ENCODE data around the gene TEDC2.
A peak's percentile ranks its signal among the peaks of the same experiment; 100 is the strongest.
"Not testable (repeated sequence)": the region's sequence is repeated elsewhere in the genome, so short reads cannot be mapped to it uniquely, and the experiment has no call there.

TEDC2 gene, protein sequence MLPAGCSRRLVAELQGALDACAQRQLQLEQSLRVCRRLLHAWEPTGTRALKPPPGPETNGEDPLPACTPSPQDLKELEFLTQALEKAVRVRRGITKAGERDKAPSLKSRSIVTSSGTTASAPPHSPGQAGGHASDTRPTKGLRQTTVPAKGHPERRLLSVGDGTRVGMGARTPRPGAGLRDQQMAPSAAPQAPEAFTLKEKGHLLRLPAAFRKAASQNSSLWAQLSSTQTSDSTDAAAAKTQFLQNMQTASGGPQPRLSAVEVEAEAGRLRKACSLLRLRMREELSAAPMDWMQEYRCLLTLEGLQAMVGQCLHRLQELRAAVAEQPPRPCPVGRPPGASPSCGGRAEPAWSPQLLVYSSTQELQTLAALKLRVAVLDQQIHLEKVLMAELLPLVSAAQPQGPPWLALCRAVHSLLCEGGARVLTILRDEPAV

GRCh38 chr16:2459647-2460390, at the start of gene TEDC2:
Gene TEDC2, plus strand, starts transcription at chr16:2460109. Its CDS starts 36 bp downstream, at chr16:2460145.
- DNase-seq (ENCODE audit: low read depth): peak; percentile 95

GRCh38 chr16:2415085-2415484, 44.8 kb upstream of the TEDC2 start:
- DNase-seq (ENCODE audit: low read depth): no peak

GRCh38 chr16:2420035-2420434, 39.9 kb upstream of the TEDC2 start:
- DNase-seq (ENCODE audit: low read depth): no peak

DNA sequence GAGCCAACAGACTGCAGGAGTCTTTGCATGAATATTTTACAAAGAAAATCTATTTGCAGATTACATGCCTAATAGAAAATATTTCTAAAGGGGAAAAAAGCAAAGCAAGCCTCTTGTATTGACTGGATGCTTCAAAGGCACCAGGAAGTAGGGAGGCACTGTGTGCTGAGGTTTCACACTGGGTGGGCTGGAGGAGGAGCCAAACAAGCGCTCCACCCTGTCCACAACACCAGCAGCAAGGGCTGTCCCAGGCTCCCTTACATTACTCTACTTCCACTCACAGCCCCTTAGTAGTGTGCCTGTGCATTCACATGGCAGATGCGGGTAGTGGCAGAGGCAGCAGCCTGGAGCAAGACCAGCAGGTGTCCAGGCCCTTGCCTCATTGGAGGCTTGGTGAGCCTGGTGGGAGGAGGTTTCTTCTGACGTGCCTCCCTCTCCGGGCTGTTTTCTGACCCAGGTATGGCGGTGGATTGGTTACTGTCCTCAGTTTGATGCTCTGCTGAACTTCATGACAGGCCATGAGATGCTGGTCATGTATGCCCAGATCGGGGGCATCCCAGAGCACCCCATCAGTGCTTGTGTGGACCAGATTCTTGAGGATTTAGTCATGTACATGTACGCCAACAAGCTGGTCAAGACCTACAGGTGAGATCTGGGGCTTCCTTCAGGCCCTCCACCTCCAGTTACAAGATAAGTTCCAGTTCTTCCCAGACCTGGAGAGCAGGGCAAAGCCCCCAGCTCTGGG, 37.6 kb upstream of the TEDC2 start:
- DNase-seq (ENCODE audit: low read depth): no peak

DNA sequence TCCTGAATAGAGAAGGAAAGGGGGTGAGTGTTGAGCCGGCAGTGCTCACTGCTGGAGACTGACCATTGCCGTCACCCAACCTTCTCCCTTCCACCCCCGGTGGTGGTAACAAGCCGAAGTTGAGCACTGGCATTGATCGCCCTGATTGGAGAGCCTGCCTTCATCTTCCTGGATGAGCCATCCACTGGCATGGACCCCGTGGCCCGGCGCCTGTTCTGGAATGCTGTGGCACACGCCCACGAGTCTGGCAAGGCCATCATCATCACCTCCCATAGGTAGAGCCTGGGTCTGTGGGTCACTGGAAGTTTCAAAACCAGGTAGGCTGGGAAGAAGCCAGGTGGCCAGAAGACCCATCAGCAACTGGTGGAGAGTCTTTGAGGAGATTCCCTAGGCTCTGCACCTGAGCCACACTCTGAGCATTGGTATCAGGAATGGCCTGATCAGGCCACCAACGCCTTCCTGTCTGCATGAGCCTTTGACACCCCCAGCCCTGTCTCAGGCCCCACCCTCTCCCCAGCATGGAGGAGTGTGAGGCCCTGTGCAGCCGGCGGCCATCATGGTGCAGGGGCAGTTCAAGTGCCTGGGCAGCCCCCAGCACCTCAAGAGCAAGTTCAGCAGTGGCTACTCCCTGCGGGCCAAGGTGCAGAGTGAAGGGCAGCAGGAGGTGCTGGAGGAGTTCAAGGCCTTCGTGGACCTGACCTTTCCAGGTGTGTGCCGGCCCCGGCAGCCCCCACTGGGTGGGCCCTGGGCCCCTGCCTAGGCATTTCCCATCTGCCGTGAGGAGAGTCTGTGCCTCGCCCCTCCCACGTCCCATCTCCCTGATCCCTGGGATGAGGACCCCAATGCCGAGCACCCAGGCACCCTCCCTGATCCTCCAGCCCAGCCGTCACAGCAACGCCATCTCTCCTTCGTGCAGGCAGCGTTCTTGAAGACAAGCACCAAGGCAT, 35.6 kb upstream of the TEDC2 start:
- no peak for DNase-seq (ENCODE audit: low read depth)

- no peak for DNase-seq (ENCODE audit: low read depth)
Observed at GRCh38 chr16:2425008-2425518, 34.8 kb upstream of the TEDC2 start.

DNA sequence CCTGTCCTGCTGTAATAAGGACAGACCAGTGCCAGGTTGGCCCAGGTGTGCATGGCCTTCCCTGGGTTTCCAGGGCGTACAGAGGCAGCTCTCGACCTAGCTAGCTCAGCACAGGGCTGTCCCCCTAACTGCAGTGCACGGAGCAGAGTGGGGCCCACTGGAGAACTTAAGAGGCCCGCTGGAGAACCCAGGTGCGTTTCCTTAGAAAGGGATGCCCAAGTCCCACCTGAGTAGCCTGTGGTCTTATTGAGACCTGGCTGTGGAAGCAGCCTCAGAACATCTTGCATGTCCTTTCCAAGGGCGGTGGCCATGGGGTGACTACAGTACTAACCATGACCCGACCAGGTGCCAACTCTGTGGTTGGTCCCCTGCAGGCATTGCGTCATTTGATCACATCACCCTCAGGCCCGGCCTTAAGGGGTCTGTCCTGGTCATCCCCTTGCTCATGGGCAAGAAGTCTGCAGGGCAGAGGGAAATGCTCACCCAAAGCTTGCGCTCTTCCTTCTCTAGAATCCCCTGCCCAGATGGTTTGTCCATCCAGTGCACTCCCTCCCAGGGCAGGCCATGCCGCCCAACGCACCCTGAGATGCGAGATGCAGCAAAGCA, 34.0 kb upstream of the TEDC2 start:
- no peak for DNase-seq (ENCODE audit: low read depth)

DNA sequence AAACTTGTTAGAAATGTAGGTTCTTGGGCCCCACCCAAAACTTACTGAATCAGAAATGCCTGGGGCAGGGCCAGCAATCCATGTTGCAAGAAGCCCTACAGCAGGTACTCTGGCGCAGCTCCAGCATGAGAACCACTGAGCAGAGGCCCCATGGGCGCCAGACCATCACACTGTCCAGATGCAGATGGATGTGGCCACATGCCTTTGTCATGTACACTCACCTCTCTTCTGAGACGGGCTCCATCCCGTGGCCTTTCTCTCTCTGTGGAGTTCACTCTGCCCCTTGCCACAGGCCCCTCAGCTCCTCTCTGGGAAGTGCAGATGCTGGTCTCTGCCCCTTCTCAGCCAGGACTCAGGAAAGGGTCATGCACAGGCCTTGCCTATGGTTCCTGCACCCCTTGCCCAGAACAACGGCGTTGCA, 33.0 kb upstream of the TEDC2 start:
- no peak for DNase-seq (ENCODE audit: low read depth)

- DNase-seq (ENCODE audit: low read depth): no peak
Observed at GRCh38 chr16:2427526-2427925, 32.4 kb upstream of the TEDC2 start.

DNA sequence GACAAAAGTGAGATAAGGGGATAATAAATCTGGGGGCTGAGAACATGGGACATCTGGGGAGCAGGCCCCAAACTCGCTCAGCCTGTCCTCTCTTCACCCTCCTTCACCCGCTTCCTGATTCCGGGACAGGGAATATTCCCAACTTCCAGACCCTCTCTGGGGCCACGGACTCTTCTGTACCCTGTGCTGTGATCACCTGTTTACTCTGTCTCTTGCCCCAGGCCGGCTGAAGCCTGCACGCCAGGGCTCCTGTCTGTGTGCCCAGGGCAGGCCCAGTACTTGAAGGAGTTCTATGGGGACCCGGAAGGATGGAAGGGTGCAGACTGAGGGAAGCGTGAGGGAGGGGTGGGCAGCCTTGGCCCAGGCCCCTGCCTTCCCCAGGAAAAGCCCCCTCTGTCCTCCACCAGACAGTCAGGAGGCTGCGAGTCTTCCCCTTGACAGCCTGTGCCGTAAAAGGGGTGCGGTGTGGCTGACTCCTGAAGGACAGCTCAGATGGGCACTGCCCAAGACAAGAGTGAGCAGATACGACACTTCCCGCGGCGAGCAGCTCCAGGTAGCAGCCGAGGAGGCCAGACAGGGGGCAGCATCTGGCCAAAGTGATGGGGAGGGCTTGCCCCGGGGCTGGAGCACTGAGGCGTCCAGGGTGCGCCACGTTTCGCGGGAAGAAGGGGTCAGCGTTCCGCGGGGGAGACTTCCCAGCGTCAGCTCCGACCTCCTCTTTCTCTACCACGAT, 31.7 kb upstream of the TEDC2 start:
- DNase-seq (ENCODE audit: low read depth): no peak

DNA sequence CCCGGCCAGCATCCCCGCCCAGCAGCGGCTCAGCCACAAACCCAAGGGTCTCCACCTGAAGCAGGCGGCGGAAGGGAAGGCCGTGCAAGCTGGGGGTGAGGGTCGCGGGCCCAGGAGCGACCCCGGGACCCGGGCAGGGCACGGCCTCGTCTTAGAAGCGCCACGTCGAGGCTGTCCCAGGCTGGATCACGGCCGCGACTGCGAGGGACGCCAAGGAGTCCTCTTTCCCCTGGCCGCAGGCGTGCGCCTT, 31.2 kb upstream of the TEDC2 start:
- DNase-seq (ENCODE audit: low read depth): no peak

DNA sequence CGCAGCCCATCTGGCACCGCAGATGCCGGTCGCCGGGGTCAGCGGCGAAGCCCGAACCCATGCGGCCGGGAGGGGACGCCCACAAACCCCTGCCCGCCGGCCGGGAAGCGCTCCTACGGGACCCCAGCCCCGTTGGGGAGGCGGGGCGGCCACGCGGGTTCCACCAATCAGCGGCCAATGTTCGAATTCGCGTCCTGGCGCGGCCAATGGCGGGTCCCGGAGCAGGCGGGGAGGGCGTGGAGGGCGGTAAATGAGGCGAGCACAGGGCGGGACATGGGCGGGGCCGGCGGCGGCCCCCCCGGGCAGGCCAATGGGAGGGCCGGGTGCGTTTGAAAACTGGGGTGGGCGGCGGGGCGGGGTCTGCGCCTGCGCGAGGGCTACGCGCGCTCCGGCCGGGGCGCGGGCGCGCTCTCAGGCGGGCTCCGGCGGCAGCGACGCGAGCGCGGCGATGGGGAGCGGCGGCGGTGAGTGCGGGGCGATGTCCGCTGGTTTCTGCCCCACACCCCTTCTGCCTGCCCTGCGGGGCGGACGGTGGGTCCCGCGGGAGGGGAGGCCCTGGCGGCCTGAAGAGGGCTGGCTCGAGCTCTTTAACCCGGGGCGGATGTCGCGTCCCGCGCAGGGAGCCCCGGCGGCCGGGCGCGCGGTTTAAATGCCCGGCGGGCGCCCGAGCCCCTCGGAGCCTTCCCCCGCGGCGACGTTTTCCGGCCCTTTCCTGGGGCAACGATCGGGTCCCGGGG, 30.7 kb upstream of the TEDC2 start, which contains the start of gene CCNF:
Gene CCNF (plus strand): TSS at position 414 of the 737 bp plus-strand sequence. CDS start 35 bp downstream, at position 449.
- DNase-seq (ENCODE audit: low read depth): peak; percentile 97

DNA sequence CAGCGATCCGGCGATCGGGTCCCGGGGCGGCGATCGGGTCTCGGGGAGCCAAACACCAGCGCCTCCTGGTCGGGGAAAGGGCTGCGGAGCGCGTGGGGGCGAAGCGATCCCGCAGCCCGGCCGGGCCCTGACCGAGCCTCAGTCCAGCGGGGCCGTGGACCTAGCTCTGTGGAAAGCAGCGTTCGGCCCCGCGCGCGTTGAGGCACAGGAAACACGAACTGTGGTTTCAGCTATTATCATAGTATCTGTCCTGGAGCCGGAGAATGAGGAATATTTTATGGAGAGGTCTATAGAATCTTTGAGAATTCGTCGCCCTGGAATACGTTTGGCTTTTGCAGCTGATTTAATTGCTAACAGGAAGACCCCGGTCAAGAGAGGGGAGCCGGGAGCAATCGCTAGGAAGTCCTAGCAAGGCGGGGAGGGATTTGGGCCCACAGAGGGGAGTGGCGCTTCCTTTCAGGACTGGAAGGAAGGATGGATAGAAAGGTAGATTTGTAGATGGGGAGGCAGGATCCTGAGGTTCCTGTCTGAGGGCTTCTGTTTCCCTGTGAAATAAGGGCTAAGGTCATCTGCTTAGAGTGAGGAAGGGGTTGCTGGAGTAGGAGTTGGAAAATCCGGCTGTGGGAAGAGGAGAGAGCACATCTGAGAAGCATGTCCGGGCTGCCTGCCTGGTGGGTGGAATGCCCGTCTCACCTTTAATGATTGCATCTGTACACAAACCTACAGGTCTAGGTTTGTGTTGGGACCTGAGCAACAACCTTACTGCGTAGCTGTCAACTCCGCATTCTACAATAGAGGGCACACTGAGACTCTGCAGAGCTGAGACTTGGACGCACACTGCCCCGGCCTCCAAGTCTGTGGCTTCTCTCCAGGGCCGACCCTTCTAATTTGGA, 29.9 kb upstream of the TEDC2 start:
- DNase-seq (ENCODE audit: low read depth): no peak

DNA sequence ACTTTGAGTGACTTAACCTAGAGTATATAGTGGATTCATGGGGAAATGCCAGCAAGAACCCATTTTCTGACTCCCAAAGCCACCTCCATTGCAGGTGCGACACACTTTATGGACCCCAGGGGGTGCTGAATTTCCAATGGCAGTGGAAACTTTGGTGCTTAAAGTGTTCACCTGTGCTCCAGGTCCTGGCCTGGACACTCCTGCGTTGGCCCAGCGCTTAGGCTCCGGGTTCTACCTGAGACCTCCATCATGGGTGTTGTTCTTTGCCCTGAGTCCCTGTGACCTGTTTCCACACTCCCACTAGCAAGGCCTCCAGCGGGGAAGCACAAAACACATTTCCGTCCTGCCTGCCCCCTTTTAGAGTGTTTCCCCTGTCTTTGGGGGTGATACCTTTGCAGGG, 27.6 kb upstream of the TEDC2 start:
- DNase-seq (ENCODE audit: low read depth): no peak

DNA sequence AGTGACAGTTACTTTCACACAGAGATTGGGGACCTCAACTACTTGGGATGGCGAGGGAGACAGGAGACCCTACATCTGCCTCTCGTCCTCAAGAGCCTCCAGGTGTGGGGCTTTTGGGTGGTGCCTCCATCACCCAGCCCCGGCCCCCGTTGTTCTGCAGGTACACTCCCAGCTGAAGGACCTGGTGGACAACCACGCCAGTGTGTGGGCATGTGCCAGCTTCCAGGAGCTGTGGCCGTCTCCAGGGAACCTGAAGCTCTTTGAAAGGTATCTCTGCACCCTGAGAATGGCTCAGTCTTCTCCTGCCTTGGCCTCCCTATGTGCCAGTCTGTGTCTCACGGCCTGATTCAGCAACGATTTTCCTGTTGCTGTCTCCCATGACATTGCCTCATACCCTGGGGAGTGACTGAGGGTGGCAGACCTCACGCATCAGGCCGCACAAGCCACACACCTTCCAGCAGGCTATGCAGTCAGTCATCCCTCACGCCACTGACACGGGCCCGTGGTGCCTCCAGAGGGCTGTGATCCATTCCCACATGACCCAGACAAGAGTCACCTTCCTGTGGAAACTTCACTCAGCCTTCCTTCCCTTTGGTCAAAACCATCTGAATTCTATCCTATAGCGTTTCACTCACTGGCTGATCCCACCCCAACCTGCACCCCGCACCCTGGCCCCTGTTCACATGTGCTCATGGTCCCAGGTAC, 27.0 kb upstream of the TEDC2 start:
- DNase-seq (ENCODE audit: low read depth): no peak

GRCh38 chr16:2435236-2435635, 24.7 kb upstream of the TEDC2 start:
- not testable (repeated sequence) for DNase-seq (ENCODE audit: low read depth)

DNA sequence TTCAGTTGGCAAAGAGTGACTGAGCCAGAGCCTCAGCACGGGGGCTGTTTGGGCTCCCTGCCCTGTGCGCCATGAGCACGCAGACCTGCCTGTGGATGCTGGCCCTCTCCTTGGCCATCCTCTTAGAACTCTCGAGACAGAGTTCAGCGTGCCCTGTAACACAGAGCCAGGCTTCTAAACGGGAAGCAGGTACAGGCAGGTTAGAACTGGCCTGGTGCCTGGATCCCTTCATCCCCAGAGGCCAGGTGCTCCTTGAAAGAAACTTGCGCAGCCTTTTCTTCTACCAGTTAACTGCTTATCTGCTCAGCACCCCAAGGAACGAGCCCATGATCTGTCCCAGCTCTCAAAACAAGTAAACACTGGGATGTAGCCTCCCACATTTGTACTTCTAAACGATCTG, 23.8 kb upstream of the TEDC2 start:
- no peak for DNase-seq (ENCODE audit: low read depth)

Measured in activated T-helper 9 cell treated with anti-CD3 and anti-CD28 coated beads, Interleukin-2, amount 50 U/mL, for 16 hours (primary cell).